ENCODE data around the gene RAB10.

DNA sequence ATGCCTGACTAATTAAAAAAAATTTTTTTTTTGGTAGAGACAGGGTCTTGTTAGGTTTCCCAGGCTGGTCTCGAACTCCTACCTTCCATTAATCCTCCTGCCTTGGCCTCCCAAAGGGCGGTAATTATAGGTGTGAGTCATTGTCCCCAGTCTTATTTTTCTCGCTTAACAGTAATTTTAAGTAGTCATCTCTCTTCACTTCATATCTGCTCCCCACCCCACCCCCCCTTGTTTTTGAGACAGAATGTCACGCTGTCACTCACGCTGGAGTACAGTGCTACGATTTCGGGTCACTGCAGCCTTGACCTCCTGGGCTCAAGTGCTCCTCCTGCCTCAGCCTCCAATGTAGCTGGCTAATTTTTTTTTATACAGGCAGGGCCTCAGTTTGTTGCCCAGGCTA lies 27.7 kb downstream of the RAB10 start:
- no peak for TF ChIP-seq TCF7L2 (IDR thresholded peaks at IDR 0.05; ENCODE audit: low read depth, low read length)
- TF ChIP-seq, protein P1, sequence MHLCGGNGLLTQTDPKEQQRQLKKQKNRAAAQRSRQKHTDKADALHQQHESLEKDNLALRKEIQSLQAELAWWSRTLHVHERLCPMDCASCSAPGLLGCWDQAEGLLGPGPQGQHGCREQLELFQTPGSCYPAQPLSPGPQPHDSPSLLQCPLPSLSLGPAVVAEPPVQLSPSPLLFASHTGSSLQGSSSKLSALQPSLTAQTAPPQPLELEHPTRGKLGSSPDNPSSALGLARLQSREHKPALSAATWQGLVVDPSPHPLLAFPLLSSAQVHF (CRISPR knock-in tag; IDR thresholded peaks at IDR 0.05) = no peak

Measured in HepG2 (cell line).